PC-9 (cell line): Measurements from ENCODE around the gene SAMD11.

Source experiments
- CTCF ChIP-seq: fragments of 200-600 bp; sonication (generic); conservative IDR thresholded peaks from 2 replicates; pipeline ENCODE4 v1.6.1; 2017; ENCODE audit warnings: mixed run types, antibody characterized with exemption, mild to moderate bottlenecking, moderate library complexity
- EZH2 ChIP-seq: fragments of 200-600 bp; sonication (generic); IDR thresholded peaks from 2 replicates; pipeline ENCODE4 v1.8.0; 2017; ENCODE audit warnings: antibody characterized with exemption, low read depth

GRCh38 chr1:907611-908451 lies 15.9 kb upstream of the SAMD11 start:
- TF ChIP-seq CTCF (no peak), EZH2 (no peak)
